VCaP (cell line): ENCODE results near the gene IFNE.
"Not testable (repeated sequence)": the region's sequence is repeated elsewhere in the genome, so short reads cannot be mapped to it uniquely, and the experiment has no call there.

Experiments used
- H3K27ac ChIP-seq: fragments of 450-650 bp; 2 replicates; pipeline ENCODE4 v1.5.1; 2017
- TF ChIP-seq, protein P1 (sequence below): fragments of 450-650 bp; conservative IDR thresholded peaks from 2 replicates; pipeline ENCODE4 v1.5.1; 2017; ENCODE audit warnings: mild to moderate bottlenecking, moderate library complexity

Gene IFNE

DNA sequence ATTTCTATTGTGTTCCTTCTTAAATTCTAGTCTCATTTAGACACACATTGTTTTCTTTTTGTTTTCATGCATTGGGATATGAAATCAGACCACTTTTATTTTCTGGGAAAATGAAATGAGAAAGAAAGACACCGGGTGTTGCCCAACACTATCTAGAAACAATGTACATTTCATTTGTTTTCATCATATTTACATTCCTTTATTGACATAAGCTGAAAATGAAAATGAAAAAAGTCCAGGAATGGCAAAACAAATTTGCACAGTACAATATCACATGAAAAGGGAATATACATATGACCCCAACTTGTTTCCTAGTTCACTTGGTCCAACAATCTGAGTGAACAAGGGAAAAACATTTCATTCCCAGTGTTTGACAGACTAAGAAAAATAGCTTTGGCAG is 20.7 kb downstream of the IFNE start:
- H3K27ac ChIP-seq, result no peak overlapping the region
- TF ChIP-seq, protein P1, sequence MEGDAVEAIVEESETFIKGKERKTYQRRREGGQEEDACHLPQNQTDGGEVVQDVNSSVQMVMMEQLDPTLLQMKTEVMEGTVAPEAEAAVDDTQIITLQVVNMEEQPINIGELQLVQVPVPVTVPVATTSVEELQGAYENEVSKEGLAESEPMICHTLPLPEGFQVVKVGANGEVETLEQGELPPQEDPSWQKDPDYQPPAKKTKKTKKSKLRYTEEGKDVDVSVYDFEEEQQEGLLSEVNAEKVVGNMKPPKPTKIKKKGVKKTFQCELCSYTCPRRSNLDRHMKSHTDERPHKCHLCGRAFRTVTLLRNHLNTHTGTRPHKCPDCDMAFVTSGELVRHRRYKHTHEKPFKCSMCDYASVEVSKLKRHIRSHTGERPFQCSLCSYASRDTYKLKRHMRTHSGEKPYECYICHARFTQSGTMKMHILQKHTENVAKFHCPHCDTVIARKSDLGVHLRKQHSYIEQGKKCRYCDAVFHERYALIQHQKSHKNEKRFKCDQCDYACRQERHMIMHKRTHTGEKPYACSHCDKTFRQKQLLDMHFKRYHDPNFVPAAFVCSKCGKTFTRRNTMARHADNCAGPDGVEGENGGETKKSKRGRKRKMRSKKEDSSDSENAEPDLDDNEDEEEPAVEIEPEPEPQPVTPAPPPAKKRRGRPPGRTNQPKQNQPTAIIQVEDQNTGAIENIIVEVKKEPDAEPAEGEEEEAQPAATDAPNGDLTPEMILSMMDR, result no peak

DNA sequence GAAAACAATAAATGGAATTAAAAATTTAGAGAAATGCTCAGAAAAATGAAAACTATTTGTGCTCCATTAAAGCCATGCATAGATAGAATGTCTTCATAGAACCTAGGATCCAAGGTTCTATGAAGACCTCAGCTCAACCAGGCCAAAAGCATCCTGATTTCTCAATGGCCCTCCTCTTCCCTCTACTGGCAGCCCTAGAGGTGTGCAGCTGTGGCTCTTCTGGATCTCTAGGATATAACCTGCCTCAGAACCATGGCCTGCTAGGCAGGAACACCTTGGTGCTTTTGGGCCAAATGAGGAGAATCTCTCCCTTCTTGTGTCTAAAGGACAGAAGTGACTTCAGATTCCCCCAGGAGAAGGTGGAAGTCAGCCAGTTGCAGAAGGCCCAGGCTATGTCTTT is 26.8 kb downstream of the IFNE start:
- H3K27ac ChIP-seq, result no peak overlapping the region
- TF ChIP-seq, protein P1, result peak; percentile 97

DNA sequence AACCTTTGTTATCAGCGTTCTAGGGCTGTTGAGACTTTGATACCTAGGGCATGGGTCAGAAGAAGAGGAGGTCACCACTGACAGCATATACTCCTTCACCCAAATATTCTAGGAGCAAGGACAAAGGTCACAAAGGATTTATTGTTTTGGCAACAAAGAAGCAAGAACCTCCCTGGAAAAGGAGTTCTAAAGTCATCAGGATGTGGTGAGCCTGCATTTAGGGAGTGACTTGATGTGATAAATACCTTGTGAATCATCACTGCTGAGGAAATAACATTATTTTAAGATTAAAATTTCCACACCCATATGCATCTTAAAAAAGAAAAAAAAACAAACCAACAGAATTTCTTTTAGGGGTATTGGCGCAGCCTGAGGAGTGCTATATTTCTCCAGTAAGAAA is 28.0 kb downstream of the IFNE start:
- no peak overlapping the region for H3K27ac ChIP-seq
- TF ChIP-seq, protein P1, result no peak

DNA sequence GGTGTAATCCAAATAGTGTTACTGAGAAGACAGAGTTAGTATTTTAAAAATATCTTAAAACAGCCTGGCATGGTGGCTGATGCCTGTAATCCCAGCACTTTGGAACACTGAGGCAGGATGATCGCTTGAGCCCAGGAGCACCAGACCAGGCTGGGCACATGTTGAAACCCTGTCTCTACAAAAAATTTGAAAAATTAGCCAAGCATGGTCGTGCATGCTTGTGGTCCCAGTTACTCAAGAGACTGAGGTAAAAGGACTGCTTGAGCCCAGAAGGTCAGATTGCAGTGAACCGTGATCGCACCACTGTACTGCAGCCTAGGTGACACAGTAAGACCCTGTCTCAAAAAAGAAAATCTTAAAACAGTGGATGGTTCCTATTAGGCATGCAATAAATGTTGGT is 29.4 kb downstream of the IFNE start:
- TF ChIP-seq, protein P1, result no peak
- H3K27ac ChIP-seq, result no peak overlapping the region

DNA sequence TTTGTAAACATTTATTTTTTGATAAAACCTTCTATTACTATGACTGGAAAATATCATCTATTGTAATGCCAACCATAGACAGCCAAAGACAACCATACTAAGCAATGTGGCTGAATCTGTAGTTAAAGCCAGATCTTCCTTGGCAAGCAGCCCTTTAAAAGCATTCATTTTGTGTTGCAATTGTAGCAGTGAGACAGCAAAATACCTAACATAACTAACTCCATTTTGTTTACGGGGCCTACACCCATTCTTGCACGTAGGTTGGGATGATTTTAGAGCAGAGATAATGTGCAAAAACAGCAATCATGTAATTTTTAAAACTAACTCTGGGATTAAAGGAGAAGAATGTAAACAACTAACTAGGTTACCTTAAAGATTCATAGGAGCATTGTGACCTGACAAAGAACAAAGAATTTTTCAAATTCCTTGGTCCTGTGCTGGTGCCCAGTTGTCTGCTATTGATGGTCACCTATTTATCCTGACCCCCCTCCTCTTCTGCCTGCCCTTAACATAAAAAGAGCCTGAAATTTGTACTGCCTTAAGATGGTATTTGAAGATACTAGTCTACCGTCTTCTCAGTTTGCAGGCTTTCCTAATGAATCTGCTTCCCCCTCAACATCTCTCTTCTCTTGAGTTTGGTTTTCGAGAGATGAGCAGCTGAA is 31.2 kb downstream of the IFNE start:
- TF ChIP-seq, protein P1, result no peak

DNA sequence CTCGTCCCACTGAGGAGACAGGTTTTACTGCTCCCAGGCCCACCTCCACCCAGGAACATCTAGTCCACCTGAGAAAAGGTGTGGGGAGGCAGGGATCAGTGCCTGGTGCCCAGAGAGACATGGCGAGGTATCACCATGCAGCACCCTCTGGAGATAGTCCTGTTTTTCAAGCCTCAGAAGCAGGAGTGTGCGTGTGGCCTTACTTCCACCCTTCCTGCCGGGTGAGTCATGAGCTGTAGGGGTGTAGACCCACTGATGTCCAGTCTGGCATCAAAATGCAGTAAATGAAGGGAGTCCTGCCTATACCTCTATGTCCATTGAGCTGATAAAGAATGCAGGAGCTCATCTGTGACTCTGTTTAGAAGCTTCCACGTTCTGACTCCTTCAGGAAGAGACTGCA is 32.8 kb downstream of the IFNE start:
- H3K27ac ChIP-seq, result not testable (repeated sequence)

More for the DNA sequence above, 31.2 kb downstream of the IFNE start:
- no peak overlapping the region for H3K27ac ChIP-seq

DNA sequence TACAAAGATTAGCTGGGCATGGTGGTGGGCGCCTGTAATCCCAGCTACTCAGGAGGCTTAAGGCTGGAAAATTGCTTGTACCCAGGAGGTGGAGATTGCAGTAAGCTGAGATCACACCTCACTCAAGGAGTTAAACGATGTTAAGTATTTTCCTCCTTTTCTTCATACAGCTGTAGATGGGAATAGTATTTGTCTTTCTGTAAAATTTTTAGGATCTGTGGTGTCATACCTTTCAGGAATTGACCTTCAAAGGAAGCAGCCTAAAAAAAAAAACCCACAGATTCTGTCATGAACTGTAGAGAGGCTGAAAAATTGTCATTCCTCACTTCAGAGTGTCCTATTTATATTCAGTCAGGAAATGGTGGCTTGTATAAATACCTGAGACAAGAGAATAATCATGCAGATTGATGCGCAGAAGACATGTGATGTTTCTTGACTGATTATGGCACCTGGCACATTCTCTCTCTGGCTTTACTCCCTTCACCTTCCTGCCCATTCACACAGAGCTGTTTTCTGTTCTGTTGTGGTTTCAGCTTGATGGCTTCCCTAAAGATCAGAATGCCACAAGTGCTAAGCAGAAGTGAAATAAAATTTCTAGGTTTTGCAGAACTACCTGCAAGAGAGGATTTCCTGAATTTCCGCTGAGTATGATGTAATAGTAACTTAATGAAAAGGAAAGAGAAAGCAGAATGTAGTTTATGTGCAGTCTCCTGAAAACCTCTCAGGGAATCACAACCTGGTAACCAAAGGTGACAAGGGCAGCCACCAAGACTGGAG is 38.1 kb downstream of the IFNE start:
- H3K27ac ChIP-seq, result no peak overlapping the region
- TF ChIP-seq, protein P1, result no peak

DNA sequence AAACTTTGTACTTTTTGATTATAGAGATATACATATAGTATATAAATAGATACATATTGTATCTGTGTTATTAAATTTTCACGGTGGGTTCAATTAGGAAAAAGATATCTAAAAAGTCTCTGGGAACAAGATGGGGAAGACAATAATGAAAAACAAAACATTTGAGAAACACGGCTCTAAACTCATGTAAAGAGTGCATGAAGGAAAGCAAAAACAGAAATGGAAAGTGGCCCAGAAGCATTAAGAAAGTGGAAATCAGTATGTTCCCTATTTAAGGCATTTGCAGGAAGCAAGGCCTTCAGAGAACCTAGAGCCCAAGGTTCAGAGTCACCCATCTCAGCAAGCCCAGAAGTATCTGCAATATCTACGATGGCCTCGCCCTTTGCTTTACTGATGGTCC is 42.0 kb downstream of the IFNE start, which contains the start of gene IFNA1:
Gene IFNA1, plus strand, starts transcription at position 301 of the 400 bp plus-strand sequence. Its CDS starts 69 bp downstream, at position 370.
- H3K27ac ChIP-seq, result no peak within 1 kb of the TSS
- TF ChIP-seq, protein P1, result no peak

DNA sequence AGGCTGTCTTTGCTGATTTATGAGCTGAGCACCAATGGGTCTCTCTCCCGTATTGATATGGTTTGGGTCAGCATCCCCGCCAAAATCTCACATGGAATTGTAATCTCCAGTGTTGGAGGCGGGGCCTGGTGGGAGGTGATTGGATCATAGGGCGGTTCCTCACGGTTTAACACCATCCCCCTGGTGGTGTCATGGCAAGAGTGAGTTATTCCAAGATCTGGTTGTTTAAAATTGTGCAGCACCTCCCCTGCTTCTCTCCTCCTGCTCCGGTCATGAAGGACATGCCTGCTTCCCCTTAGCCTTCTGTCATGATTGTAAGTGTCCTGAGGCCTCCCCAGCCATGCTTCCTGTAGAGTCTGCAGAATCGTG is 47.1 kb downstream of the IFNE start:
- not testable (repeated sequence) for H3K27ac ChIP-seq
